Activated T-cell treated with anti-CD3 and anti-CD28 coated beads, Interleukin-2, amount 50 U/mL, for 72 hours (primary cell): ENCODE results near the gene DENND6B. TPM values are rescaled to one million over a fixed set of nuclear protein-coding genes. Genes with fewer than 3 reads are reported as not detected.
A peak's percentile ranks its signal among the peaks of the same experiment; 100 is the strongest.
"Not testable (repeated sequence)": the region's sequence is repeated elsewhere in the genome, so short reads cannot be mapped to it uniquely, and the experiment has no call there.

ENCODE experiments used
- ATAC-seq, 2 donors: fragments of 150-1000 bp; cut with Tn5 transposase; replicated peaks in 1 of 2; 2 replicates each; pipeline ENCODE4 v1.10.0; 2021; ENCODE audit warnings: moderate library complexity in 2 of 2, mild to moderate bottlenecking in 1 of 2
- DNase-seq, 2 donors: peaks; one replicate each; pipeline ENCODE4 v3.0.0; 2021 to 2022; ENCODE audit warnings: mixed read lengths in 1 of 2
- H3K27ac Mint-ChIP-seq: one replicate; pipeline ENCODE4 v1.8.0; 2022; ENCODE audit warnings: mild to moderate bottlenecking, moderate library complexity, mixed read lengths
- H3K27me3 Mint-ChIP-seq: one replicate; pipeline ENCODE4 v1.8.0; 2022; ENCODE audit warnings: low read depth, mixed read lengths
- H3K36me3 Mint-ChIP-seq, 2 donors: one replicate each; pipeline ENCODE4 v1.8.0; 2022; ENCODE audit warnings: mixed read lengths in 2 of 2, mild to moderate bottlenecking in 1 of 2; ENCODE audit not compliant: insufficient read depth in 2 of 2
- H3K4me1 Mint-ChIP-seq: one replicate; pipeline ENCODE4 v1.8.0; 2022; ENCODE audit warnings: low read depth, mixed read lengths
- H3K4me3 Mint-ChIP-seq, 2 donors: one replicate each; pipeline ENCODE4 v1.8.0; 2022; ENCODE audit warnings: mild to moderate bottlenecking in 2 of 2, mixed read lengths in 2 of 2, moderate library complexity in 2 of 2
- H3K9me3 Mint-ChIP-seq, 2 donors: one replicate each; pipeline ENCODE4 v1.8.0; 2022; ENCODE audit warnings: mixed read lengths in 2 of 2
- total RNA-seq, 2 donors: library from RNA; stranded (reverse); gene quantifications; one replicate each; pipeline ENCODE4 v1.2.3, GENCODE V29; 2022

DENND6B gene
- 1 to 10 TPM; 6.4 to 8.5 TPM for total RNA-seq

- peak; percentile 96 for ATAC-seq
- Mint-ChIP-seq H3K4me1 (peaks cover 17% of the 10 kb centered on the region), H3K36me3 (no peaks in the 10 kb centered on the region), H3K9me3 (no peaks in the 10 kb centered on the region), H3K27ac (peak within 1 kb of the TSS; percentile 37), H3K4me3 (peak within 1 kb of the TSS; percentile 88 to 91), H3K27me3 (peaks cover 8% of the 10 kb centered on the region)
- DNase-seq: peak; percentile 76 to 86
Observed at GRCh38 chr22:50326956-50327710, at the start of gene DENND6B. DENND6B (minus strand) TSS chr22:50327012; CDS start chr22:50326988, 24 bp downstream.

DNA sequence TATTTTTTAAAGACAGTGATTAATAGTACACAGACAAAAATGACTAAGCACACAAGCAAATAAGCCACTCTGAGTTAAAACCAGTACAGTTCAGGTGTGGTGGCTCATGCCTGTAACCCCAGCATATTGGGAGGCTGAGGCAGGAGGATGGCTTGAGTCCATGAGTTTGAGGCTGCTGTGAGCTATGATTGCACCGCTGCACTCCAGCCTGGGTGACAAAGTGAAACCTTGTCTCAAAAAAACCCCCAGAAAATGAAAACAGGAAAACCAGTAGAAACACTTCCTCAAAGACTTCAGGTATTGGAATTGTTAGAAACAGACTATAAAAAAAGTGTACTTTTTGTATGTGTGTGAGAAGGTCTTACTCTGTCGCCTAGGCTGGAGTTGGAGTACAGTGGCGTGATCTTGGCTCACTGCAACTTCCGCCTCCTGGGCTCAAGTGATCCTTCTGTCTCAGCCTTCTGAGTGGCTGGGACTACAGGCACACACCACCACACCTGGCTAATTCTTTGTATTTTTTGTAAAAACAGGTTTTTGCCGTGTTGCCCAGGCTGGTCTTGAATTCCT lies 49.4 kb upstream of the DENND6B start:
- DNase-seq (no peak), ATAC-seq (peak; percentile 34 to 38)
- H3K27me3 Mint-ChIP-seq: no peaks in the 10 kb centered on the region
- H3K9me3 Mint-ChIP-seq: no peaks in the 10 kb centered on the region
- peak overlapping the region; percentile 86 for H3K27ac Mint-ChIP-seq
- peaks cover 21% of the 10 kb centered on the region for H3K4me1 Mint-ChIP-seq
- peaks cover 6 to 14% of the 10 kb centered on the region in 2 donors for H3K36me3 Mint-ChIP-seq
- no peak overlapping the region for H3K4me3 Mint-ChIP-seq

DNA sequence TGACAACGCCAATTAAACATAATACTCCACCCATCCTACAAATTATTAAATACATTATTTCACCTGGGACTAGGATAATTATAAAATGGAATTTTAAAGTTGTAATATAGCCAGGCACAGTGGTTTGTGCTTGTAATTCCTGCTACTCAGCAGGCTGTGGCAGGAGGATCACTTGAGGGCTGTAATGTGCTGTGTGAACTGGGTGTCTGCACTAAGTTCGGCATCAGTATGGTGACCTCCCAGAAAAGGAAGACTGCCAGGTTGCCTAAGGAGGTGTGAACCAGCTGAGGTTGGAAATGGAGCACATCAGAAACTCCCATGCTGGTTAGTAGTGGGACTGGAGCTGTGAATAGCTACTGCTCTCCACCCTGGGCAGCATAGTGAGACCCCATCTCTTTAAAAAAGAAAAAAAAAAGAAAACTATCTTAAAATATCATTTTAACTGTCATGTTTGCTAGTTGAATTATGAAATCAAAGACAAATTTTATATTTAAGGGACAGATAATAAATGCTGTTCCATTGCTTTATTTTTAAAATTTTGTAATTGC lies 44.4 kb upstream of the DENND6B start:
- ATAC-seq (no peak), DNase-seq (no peak)
- peaks cover 19% of the 10 kb centered on the region for H3K4me1 Mint-ChIP-seq
- no peak overlapping the region for H3K27ac Mint-ChIP-seq
- no peaks in the 10 kb centered on the region for H3K9me3 Mint-ChIP-seq
- H3K36me3 Mint-ChIP-seq: peaks cover 7 to 8% of the 10 kb centered on the region in 2 donors
- no peaks in the 10 kb centered on the region for H3K27me3 Mint-ChIP-seq
- H3K4me3 Mint-ChIP-seq: no peak overlapping the region

GRCh38 chr22:50367778-50368500 lies 41.1 kb upstream of the DENND6B start:
- Mint-ChIP-seq H3K9me3 (no peaks in the 10 kb centered on the region), H3K36me3 (peaks cover 5 to 7% of the 10 kb centered on the region in 2 donors), H3K27ac (no peak overlapping the region), H3K4me3 (no peak overlapping the region), H3K4me1 (peaks cover 17% of the 10 kb centered on the region), H3K27me3 (no peaks in the 10 kb centered on the region)
- DNase-seq (no peak), ATAC-seq (no peak)

- not testable (repeated sequence) for H3K27ac Mint-ChIP-seq, H3K9me3 Mint-ChIP-seq, ATAC-seq, H3K4me3 Mint-ChIP-seq, H3K27me3 Mint-ChIP-seq, DNase-seq
- Mint-ChIP-seq H3K36me3 (peaks cover 9 to 17% of the 10 kb centered on the region in 2 donors), H3K4me1 (peaks cover 46% of the 10 kb centered on the region)
Observed at GRCh38 chr22:50363803-50364194, 37.0 kb upstream of the DENND6B start.

GRCh38 chr22:50363166-50363802 lies 36.5 kb upstream of the DENND6B start:
- Mint-ChIP-seq H3K36me3 (peaks cover 6 to 14% of the 10 kb centered on the region in 2 donors), H3K4me3 (no peak overlapping the region), H3K9me3 (no peaks in the 10 kb centered on the region), H3K4me1 (peaks cover 51% of the 10 kb centered on the region), H3K27me3 (no peaks in the 10 kb centered on the region), H3K27ac (peak overlapping the region; percentile 62)
- no peak for ATAC-seq
- no peak for DNase-seq

DNA sequence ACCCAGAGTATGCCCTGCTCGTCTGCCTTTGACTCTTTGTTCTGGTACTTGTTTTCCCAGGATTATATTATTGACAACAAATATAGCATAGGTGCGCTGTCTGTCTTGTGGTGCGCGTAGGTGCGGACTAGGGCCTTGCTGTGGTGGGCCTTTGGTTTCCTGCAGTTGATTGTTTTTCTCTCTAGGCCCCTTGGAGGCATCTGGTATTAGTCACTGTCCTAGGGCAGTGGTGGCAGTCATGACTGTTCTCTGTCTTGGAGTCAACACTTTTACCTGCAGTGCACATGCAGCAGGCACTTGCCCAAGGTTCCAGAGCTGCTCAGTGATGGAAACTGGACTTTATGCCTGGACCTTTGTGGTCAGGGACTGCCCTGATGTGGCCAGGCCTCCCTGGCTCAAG lies 34.9 kb upstream of the DENND6B start:
- H3K4me3 Mint-ChIP-seq: peak overlapping the region; percentile 61 to 88
- H3K9me3 Mint-ChIP-seq: no peaks in the 10 kb centered on the region
- DNase-seq (peak; percentile 37 to 51), ATAC-seq (peak; percentile 92 to 95)
- H3K27me3 Mint-ChIP-seq: no peaks in the 10 kb centered on the region
- peaks cover 61% of the 10 kb centered on the region for H3K4me1 Mint-ChIP-seq
- peak overlapping the region; percentile 58 for H3K27ac Mint-ChIP-seq
- H3K36me3 Mint-ChIP-seq: peaks cover 4 to 15% of the 10 kb centered on the region in 2 donors

- DNase-seq: peak in 1 of 2 donors; percentile 22
- H3K4me3 Mint-ChIP-seq: peak overlapping the region; percentile 61 to 88
- H3K27me3 Mint-ChIP-seq: no peaks in the 10 kb centered on the region
- H3K36me3 Mint-ChIP-seq: peaks cover 4 to 15% of the 10 kb centered on the region in 2 donors
- peak overlapping the region; percentile 58 for H3K27ac Mint-ChIP-seq
- H3K4me1 Mint-ChIP-seq: peaks cover 65% of the 10 kb centered on the region
- no peaks in the 10 kb centered on the region for H3K9me3 Mint-ChIP-seq
- ATAC-seq: peak; percentile 64 to 78
Observed at GRCh38 chr22:50361222-50361621, 34.4 kb upstream of the DENND6B start.

- peaks cover 4 to 17% of the 10 kb centered on the region in 2 donors for H3K36me3 Mint-ChIP-seq
- ATAC-seq (no peak), DNase-seq (no peak)
- no peaks in the 10 kb centered on the region for H3K27me3 Mint-ChIP-seq
- H3K4me1 Mint-ChIP-seq: peaks cover 62% of the 10 kb centered on the region
- no peaks in the 10 kb centered on the region for H3K9me3 Mint-ChIP-seq
- H3K4me3 Mint-ChIP-seq: peak overlapping the region in 1 of 2 donors; percentile 88
- H3K27ac Mint-ChIP-seq: no peak overlapping the region
Observed at GRCh38 chr22:50360578-50360977, 33.8 kb upstream of the DENND6B start.

DNA sequence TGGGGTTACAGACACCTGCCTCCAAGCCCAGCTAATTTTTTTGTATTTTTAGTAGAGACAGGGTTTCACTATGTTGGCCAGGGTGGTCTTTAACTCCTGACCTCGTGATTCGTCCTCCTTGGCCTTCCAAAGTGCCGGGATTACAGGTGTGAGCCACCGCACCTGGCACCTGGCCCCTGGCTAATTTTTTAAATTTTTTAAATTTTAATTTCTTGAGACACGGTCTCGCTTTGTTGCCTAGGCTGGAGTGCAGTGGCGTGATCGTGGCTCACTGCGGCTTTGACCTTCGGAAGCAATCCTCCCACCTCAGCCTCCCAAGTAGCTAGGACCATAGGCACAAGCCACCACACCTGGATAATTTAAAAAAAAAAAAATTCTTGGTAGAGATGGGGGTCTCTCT lies 30.9 kb upstream of the DENND6B start:
- H3K9me3 Mint-ChIP-seq: no peaks in the 10 kb centered on the region
- H3K27ac Mint-ChIP-seq: no peak overlapping the region
- no peaks in the 10 kb centered on the region for H3K27me3 Mint-ChIP-seq
- no peak overlapping the region for H3K4me3 Mint-ChIP-seq
- H3K4me1 Mint-ChIP-seq: peaks cover 53% of the 10 kb centered on the region
- ATAC-seq (no peak), DNase-seq (no peak)
- H3K36me3 Mint-ChIP-seq: peaks cover 4 to 17% of the 10 kb centered on the region in 2 donors

- Mint-ChIP-seq H3K27ac (peak overlapping the region; percentile 1), H3K4me3 (no peak overlapping the region)
- ATAC-seq: no peak
Observed at GRCh38 chr22:50357222-50357621, 30.4 kb upstream of the DENND6B start.

DNA sequence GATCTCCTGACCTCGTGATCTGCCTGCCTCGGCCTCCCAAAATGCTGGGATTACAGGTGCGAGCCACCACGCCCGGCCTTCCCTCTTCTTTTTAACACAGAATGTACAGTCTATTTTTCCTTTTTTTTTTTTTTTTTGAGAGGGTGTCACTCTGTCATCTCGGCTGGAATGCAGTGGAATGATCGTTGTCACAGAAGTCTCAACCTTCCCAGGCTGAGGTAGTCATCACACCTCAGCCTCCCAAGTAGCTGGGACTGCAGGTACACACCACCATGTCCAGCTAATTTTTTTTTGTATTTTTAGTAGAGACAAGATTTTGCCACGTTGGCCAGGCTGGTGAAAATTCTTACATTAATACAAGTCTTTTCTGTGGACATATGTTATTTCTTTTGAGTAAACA lies 29.4 kb upstream of the DENND6B start:
- peaks cover 4 to 16% of the 10 kb centered on the region in 2 donors for H3K36me3 Mint-ChIP-seq
- no peak overlapping the region for H3K4me3 Mint-ChIP-seq
- DNase-seq (no peak), ATAC-seq (no peak)
- no peak overlapping the region for H3K27ac Mint-ChIP-seq
- no peaks in the 10 kb centered on the region for H3K9me3 Mint-ChIP-seq
- no peaks in the 10 kb centered on the region for H3K27me3 Mint-ChIP-seq
- peaks cover 37% of the 10 kb centered on the region for H3K4me1 Mint-ChIP-seq

More at GRCh38 chr22:50357222-50357621, 30.4 kb upstream of the DENND6B start:
- Mint-ChIP-seq H3K36me3 (peaks cover 4 to 17% of the 10 kb centered on the region in 2 donors), H3K9me3 (no peaks in the 10 kb centered on the region), H3K4me1 (peaks cover 47% of the 10 kb centered on the region), H3K27me3 (no peaks in the 10 kb centered on the region)
- DNase-seq: no peak
